ENCODE measurements around the gene IFNB1. TPM values are rescaled to one million over a fixed set of nuclear protein-coding genes. Genes with fewer than 3 reads are reported as not detected.

IFNB1 gene
- total and polyA plus RNA-seq, 2 of the 4 experiments (the other 2 are of a cell fraction) = not detected

DNA sequence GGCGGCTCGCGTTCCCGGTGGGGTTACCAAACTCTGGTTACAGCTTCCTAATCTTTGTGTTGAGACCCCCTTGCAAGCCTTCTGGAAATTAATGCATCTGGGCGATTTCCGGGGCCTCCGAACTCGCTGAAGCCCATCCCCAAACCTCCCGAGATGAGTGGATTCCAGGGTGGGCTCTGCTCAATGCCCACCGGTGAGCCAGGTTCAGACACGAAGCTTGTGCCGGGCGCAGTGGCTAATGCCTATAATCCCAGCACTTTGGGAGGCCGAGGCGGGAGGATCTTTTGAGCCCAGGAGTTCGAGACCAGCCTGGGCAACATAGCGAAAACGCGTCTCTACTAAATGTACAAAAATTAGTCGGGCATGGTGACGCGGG lies 45.9 kb downstream of the IFNB1 start:
- H2BK15ac ChIP-seq (ENCODE audit: low read depth, low read length) = no peak overlapping the region
- peak overlapping the region; percentile 45; the same call in 1 of the 2 replicates for H3K18ac ChIP-seq (ENCODE audit: low read depth, low read length)
- no peak for ATAC-seq (ENCODE audit: low read depth)
- no peaks in the 10 kb centered on the region for H4K20me1 ChIP-seq (ENCODE audit: insufficient read depth, low read length)
- H2BK5ac ChIP-seq (ENCODE audit: low read depth, low read length, poor library complexity, severe bottlenecking) = no peak overlapping the region
- H3K79me1 ChIP-seq (ENCODE audit: low read depth in 1 of 2, low read length in 2 of 2) = no peaks in the 10 kb centered on the region
- H4K5ac ChIP-seq (ENCODE audit: low read depth, low read length) = peak overlapping the region; percentile 27; the same call in 1 of the 2 replicates
- peak overlapping the region; percentile 77 for H3K4me2 ChIP-seq (ENCODE audit: low read depth, low read length)
- no peak overlapping the region for H3K27ac ChIP-seq (ENCODE audit: insufficient read depth, low read length)
- no peaks in the 10 kb centered on the region for H3K36me3 ChIP-seq (ENCODE audit: control insufficient read depth, insufficient read depth, low read length)
- H2BK120ac ChIP-seq (ENCODE audit: low read depth, low read length) = no peak overlapping the region
- TF ChIP-seq NFE2L2 (IDR thresholded peaks at IDR 0.05; ENCODE audit: low read depth, low read length) (no peak), RFX5 (IDR thresholded peaks at IDR 0.05; ENCODE audit: low read depth, low read length) (no peak), MAZ (IDR thresholded peaks at IDR 0.05; ENCODE audit: borderline replicate concordance, low read depth, low read length) (no peak), POLR2A (IDR thresholded peaks at IDR 0.05; ENCODE audit: low read depth, low read length) (no peak), MAFK (IDR thresholded peaks at IDR 0.05; ENCODE audit: low read depth, low read length) (no peak)
- TF ChIP-seq, protein P1, sequence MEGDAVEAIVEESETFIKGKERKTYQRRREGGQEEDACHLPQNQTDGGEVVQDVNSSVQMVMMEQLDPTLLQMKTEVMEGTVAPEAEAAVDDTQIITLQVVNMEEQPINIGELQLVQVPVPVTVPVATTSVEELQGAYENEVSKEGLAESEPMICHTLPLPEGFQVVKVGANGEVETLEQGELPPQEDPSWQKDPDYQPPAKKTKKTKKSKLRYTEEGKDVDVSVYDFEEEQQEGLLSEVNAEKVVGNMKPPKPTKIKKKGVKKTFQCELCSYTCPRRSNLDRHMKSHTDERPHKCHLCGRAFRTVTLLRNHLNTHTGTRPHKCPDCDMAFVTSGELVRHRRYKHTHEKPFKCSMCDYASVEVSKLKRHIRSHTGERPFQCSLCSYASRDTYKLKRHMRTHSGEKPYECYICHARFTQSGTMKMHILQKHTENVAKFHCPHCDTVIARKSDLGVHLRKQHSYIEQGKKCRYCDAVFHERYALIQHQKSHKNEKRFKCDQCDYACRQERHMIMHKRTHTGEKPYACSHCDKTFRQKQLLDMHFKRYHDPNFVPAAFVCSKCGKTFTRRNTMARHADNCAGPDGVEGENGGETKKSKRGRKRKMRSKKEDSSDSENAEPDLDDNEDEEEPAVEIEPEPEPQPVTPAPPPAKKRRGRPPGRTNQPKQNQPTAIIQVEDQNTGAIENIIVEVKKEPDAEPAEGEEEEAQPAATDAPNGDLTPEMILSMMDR (conservative IDR thresholded peaks at IDR 0.05; ENCODE audit: low read depth, low read length) = no peak
- TF ChIP-seq, protein P2, sequence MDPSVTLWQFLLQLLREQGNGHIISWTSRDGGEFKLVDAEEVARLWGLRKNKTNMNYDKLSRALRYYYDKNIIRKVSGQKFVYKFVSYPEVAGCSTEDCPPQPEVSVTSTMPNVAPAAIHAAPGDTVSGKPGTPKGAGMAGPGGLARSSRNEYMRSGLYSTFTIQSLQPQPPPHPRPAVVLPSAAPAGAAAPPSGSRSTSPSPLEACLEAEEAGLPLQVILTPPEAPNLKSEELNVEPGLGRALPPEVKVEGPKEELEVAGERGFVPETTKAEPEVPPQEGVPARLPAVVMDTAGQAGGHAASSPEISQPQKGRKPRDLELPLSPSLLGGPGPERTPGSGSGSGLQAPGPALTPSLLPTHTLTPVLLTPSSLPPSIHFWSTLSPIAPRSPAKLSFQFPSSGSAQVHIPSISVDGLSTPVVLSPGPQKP (IDR thresholded peaks at IDR 0.05; ENCODE audit: borderline replicate concordance, low read depth, low read length) = no peak
- TF ChIP-seq, protein P3, sequence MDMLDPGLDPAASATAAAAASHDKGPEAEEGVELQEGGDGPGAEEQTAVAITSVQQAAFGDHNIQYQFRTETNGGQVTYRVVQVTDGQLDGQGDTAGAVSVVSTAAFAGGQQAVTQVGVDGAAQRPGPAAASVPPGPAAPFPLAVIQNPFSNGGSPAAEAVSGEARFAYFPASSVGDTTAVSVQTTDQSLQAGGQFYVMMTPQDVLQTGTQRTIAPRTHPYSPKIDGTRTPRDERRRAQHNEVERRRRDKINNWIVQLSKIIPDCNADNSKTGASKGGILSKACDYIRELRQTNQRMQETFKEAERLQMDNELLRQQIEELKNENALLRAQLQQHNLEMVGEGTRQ (IDR thresholded peaks at IDR 0.05; ENCODE audit: low read depth, low read length) = no peak
- peak overlapping the region; percentile 33 for H3K4me3 ChIP-seq (ENCODE audit: insufficient read depth, low read depth, low read length)
- peak overlapping the region; percentile 12; the same call in 1 of the 2 replicates for H3K4ac ChIP-seq (ENCODE audit: low read depth, low read length)
- H2AK5ac ChIP-seq (ENCODE audit: low read depth, low read length) = no peak overlapping the region
- BruUV-seq (replicated peaks) = no TSS peak
- 0 out of 2 replicates have a peak overlapping the region, but pooled peaks have one; percentile 10 for H4K91ac ChIP-seq (ENCODE audit: insufficient read depth, low read depth, low read length)
- dilution Hi-C loops (cut with HindIII; ENCODE audit: low sequenced_read_pairs, unreplicated experiment) (no loop called here), intact Hi-C loops (cut with micrococcal nuclease) (no loop called here), in situ Hi-C loops (cut with MboI; ENCODE audit: low sequenced_read_pairs) (no loop called here)
- no peak for DNase-seq
- H2BK20ac ChIP-seq (ENCODE audit: low read depth, low read length) = no peak overlapping the region
- H3K14ac ChIP-seq (replicated peaks; ENCODE audit: low read depth, low read length) = 0 out of 2 replicates have a peak overlapping the region, but pooled peaks have one; percentile 7
- CTCF ChIA-PET = no interaction called here
- no peaks in the 10 kb centered on the region for H3K9me3 ChIP-seq (ENCODE audit: control insufficient read depth, insufficient read depth, low read length)
- peaks cover 7% of the 10 kb centered on the region for H3K4me1 ChIP-seq (ENCODE audit: control insufficient read depth, insufficient read depth, low read length)
- no peaks in the 10 kb centered on the region for H3K27me3 ChIP-seq (ENCODE audit: control insufficient read depth, insufficient read depth, low read length)
- H3K9ac ChIP-seq (ENCODE audit: low read depth, low read length) = peak overlapping the region; percentile 65
- H2AK9ac ChIP-seq (replicated peaks; ENCODE audit: low read depth, low read length, poor library complexity) = peak overlapping the region; percentile 4
- peak overlapping the region; percentile 84 for H2AFZ ChIP-seq (replicated peaks; ENCODE audit: low read length, poor library complexity)
- POLR2A ChIA-PET (ENCODE audit: unreplicated experiment) = no interaction called here
- WGBS, 2 experiments (ENCODE audit: extremely low coverage in 2 of 2, insufficient read length in 1 of 2) = 66% methylated on average over 12 of the region's 22 CpGs; no CpG with 5 or more reads in 1 of the 2 experiments
- H4K8ac ChIP-seq (ENCODE audit: low read depth in 2 of 2, low read length in 2 of 2) = peak overlapping the region in 1 of 2 experiments; percentile 81; a peak in 2 of 4 replicates
- no peak overlapping the region for H3K23ac ChIP-seq (ENCODE audit: low read depth, low read length)
- H3K9me1 ChIP-seq (ENCODE audit: insufficient read depth, low read length) = peaks cover 10% of the 10 kb centered on the region; the same call in 1 of the 2 replicates
- no peak overlapping the region for H3K56ac ChIP-seq (ENCODE audit: extremely low read depth, insufficient read depth, low read length)

Data from IMR-90 (cell line).